T-helper 2 cell treated with Interferon-gamma antibody and Interleukin-4, amounts not matched to agents 100 ng/mL and 5 ng/mL, for 36 hours (primary cell): ENCODE data around the gene LCN2. TPM values are rescaled to one million over a fixed set of nuclear protein-coding genes. Genes with fewer than 3 reads are reported as not detected.

ENCODE experiments used
- intact Hi-C: fragments of 100-400 bp; cut with micrococcal nuclease; formaldehyde crosslinking; loops from one replicate; pipeline ENCODE4 v1.15.1; 2023
- total RNA-seq: library from RNA; stranded (reverse); gene quantifications from 2 replicates; pipeline ENCODE4 v1.2.3, GENCODE V29; 2022

LCN2 gene
- total RNA-seq, 1 donor from 2014 or later, result not detected

- intact Hi-C loops, result loop anchor here (2.0 kb wide), 2 partner anchors 62 to 150 kb away; partner anchors contain the start of gene SLC27A4
Measured at GRCh38 chr9:128190516-128191405, 41.5 kb downstream of the LCN2 start.

GRCh38 chr9:128191406-128192046, 42.3 kb downstream of the LCN2 start, which contains the start of gene CIZ1:
TSS of gene CIZ1 (minus strand) at chr9:128191572. CDS start at chr9:128190857, 715 bp downstream.
- intact Hi-C loops, result loop anchor here (2.0 kb wide), 2 partner anchors 63 to 149 kb away; partner anchors contain the start of gene SLC27A4

- intact Hi-C loops, result no loop called here
Measured at GRCh38 chr9:128192601-128193371, 43.5 kb downstream of the LCN2 start.

GRCh38 chr9:128193469-128194096, 44.3 kb downstream of the LCN2 start:
- intact Hi-C loops, result no loop called here

- intact Hi-C loops, result loop anchor here (5.0 kb wide), 1 partner anchor 76 kb away; the partner anchor contains the start of genes GOLGA2 and SWI5
Measured at GRCh38 chr9:128201441-128202369, 52.5 kb downstream of the LCN2 start.

- intact Hi-C loops, result loop anchor here (1.0 to 5.0 kb wide), 2 partner anchors 16 to 75 kb away; partner anchors contain the start of genes GOLGA2 and SWI5
Measured at GRCh38 chr9:128202648-128203023, 53.4 kb downstream of the LCN2 start.

Other genes starting within 250 kb of the LCN2 start
- gene ST6GALNAC6, start 249.8 kb upstream of the LCN2 start, total RNA-seq, result 91.4 and 96.1 TPM in 2 replicates
- gene ST6GALNAC4, start 232.4 kb upstream of the LCN2 start, total RNA-seq, result 23.2 and 23.8 TPM in 2 replicates
- 1.7 and 2.7 TPM in 2 replicates for gene PIP5KL1, start 218.7 kb upstream of the LCN2 start, total RNA-seq
- 66.5 and 68.6 TPM in 2 replicates for gene DPM2, start 211.6 kb upstream of the LCN2 start, total RNA-seq
- gene EEIG1, start 168.5 kb upstream of the LCN2 start, total RNA-seq, result 399 and 400 TPM in 2 replicates
- gene NAIF1, start 82.1 kb upstream of the LCN2 start, total RNA-seq, result 13.2 and 14.0 TPM in 2 replicates
- gene SLC25A25, start 81.2 kb upstream of the LCN2 start, total RNA-seq, result 17.8 and 19.7 TPM in 2 replicates
- gene PTGES2, start 21.7 kb upstream of the LCN2 start, total RNA-seq, result 52.5 and 60.0 TPM in 2 replicates
- 82.4 and 82.8 TPM in 2 replicates for gene BBLN, start 10.8 kb downstream of the LCN2 start, total RNA-seq
- 128 and 138 TPM in 2 replicates for gene CIZ1, start 42.1 kb downstream of the LCN2 start, total RNA-seq
- gene DNM1, start 53.9 kb downstream of the LCN2 start, total RNA-seq, result 0.32 and 0.41 TPM in 2 replicates
- 38.7 and 43.2 TPM in 2 replicates for gene GOLGA2, start 126.6 kb downstream of the LCN2 start, total RNA-seq
- gene SWI5, start 126.8 kb downstream of the LCN2 start, total RNA-seq, result 11.8 and 12.0 TPM in 2 replicates
- gene TRUB2, start 173.0 kb downstream of the LCN2 start, total RNA-seq, result 25.8 and 26.9 TPM in 2 replicates
- 40.6 and 40.7 TPM in 2 replicates for gene COQ4, start 173.4 kb downstream of the LCN2 start, total RNA-seq
- gene SLC27A4, start 191.1 kb downstream of the LCN2 start, total RNA-seq, result 21.6 and 22.5 TPM in 2 replicates
- gene URM1, start 221.9 kb downstream of the LCN2 start, total RNA-seq, result 76.9 and 77.9 TPM in 2 replicates